Choroid plexus epithelial cell (primary cell): ENCODE measurements around the gene WDR35.

Source experiments
- DNase-seq: peaks from one replicate; pipeline ENCODE4 v3.0.0-alpha.2; 2010; ENCODE audit warnings: low read depth
- H3K4me3 ChIP-seq: 2 replicates; pipeline ENCODE4 v1.5.1; 2011; ENCODE audit warnings: low read depth, mild to moderate bottlenecking, control low read depth, low read length, moderate library complexity
- CTCF ChIP-seq: conservative IDR thresholded peaks from 2 replicates; pipeline ENCODE4 v1.5.1; 2011; ENCODE audit warnings: low read depth, mild to moderate bottlenecking, control low read depth, inconsistent platforms, low read length, moderate library complexity

Gene WDR35

GRCh38 chr2:19944205-19944845 is 45.6 kb downstream of the WDR35 start:
- H3K4me3 ChIP-seq = no peak overlapping the region
- TF ChIP-seq CTCF = no peak
- DNase-seq = no peak

- no peak for DNase-seq
- TF ChIP-seq CTCF = no peak
- H3K4me3 ChIP-seq = no peak overlapping the region
Observed at GRCh38 chr2:19943189-19943588, 46.7 kb downstream of the WDR35 start.

- peak; percentile 38 for DNase-seq
- no peak for TF ChIP-seq CTCF
- H3K4me3 ChIP-seq = no peak overlapping the region
Observed at GRCh38 chr2:19942199-19942598, 47.7 kb downstream of the WDR35 start.

GRCh38 chr2:19937004-19937403 is 52.9 kb downstream of the WDR35 start:
- no peak overlapping the region for H3K4me3 ChIP-seq
- no peak for DNase-seq
- no peak for TF ChIP-seq CTCF

- H3K4me3 ChIP-seq = no peak overlapping the region
- no peak for TF ChIP-seq CTCF
- no peak for DNase-seq
Observed at GRCh38 chr2:19936203-19936602, 53.7 kb downstream of the WDR35 start.

GRCh38 chr2:19933351-19933981 is 56.4 kb downstream of the WDR35 start:
- peak; percentile 94 for DNase-seq
- H3K4me3 ChIP-seq = no peak overlapping the region

More at GRCh38 chr2:19933351-19933981, 56.4 kb downstream of the WDR35 start:
- no peak for TF ChIP-seq CTCF
